PC-9 (cell line): Measurements from ENCODE around the gene FLAD1. TPM values are rescaled to one million over a fixed set of nuclear protein-coding genes. Genes with fewer than 3 reads are reported as not detected.

Source experiments
- BruUV-seq: library from RNA; stranded (reverse); fragments of 400-500 nt; replicated peaks from 2 replicates; lab custom pipeline; 2021; lab: Mats Ljungman, UMichigan
- CTCF ChIA-PET: fragments of 300-600 bp; sonication (Branson Sonifier 250); formaldehyde crosslinking; loops from one replicate; lab custom pipeline; 2022; ENCODE audit warnings: antibody characterized with exemption; lab: Charles Lee
- POLR2A ChIA-PET: fragments of 300-600 bp; sonication (Branson Sonifier 250); formaldehyde crosslinking; loops from one replicate; lab custom pipeline; 2022; ENCODE audit warnings: antibody characterized with exemption; ENCODE audit not compliant: unreplicated experiment; lab: Charles Lee
- DNase-seq, 2 experiments: peaks; one replicate each; pipeline versions ENCODE4 v3.0.0 to v3.0.0-alpha.2; 2015 to 2022; ENCODE audit warnings: mixed read lengths in 1 of 2
- H2AFZ ChIP-seq: fragments of 200-600 bp; sonication (generic); 2 replicates; pipeline ENCODE4 v1.8.1; 2017; ENCODE audit warnings: antibody characterized with exemption
- H3F3A ChIP-seq: fragments of 200-600 bp; sonication (generic); 2 replicates; pipeline ENCODE4 v1.8.1; 2017; ENCODE audit warnings: antibody characterized with exemption, mild to moderate bottlenecking, low read depth; ENCODE audit not compliant: insufficient read depth
- H3K27ac ChIP-seq: fragments of 200-600 bp; sonication (generic); 2 replicates; pipeline ENCODE4 v1.6.1; 2016; ENCODE audit warnings: mixed run types
- H3K27me3 ChIP-seq: fragments of 200-600 bp; sonication (generic); 2 replicates; pipeline ENCODE4 v1.6.1; 2016; ENCODE audit warnings: low read depth, mixed run types; ENCODE audit not compliant: insufficient read depth
- H3K36me3 ChIP-seq: fragments of 200-600 bp; sonication (generic); 2 replicates; pipeline ENCODE4 v1.6.1; 2016; ENCODE audit warnings: low read depth, mixed run types
- H3K4me1 ChIP-seq: fragments of 200-600 bp; sonication (generic); replicated peaks from 2 replicates; pipeline ENCODE4 v1.6.1; 2016; ENCODE audit warnings: mixed run types; ENCODE audit not compliant: insufficient read depth
- H3K4me2 ChIP-seq: fragments of 200-600 bp; sonication (generic); 2 replicates; pipeline ENCODE4 v1.6.1; 2017; ENCODE audit warnings: mixed run types
- H3K4me3 ChIP-seq: fragments of 200-600 bp; sonication (generic); 2 replicates; pipeline ENCODE4 v1.6.1; 2016; ENCODE audit warnings: mixed run types
- H3K79me2 ChIP-seq: fragments of 200-600 bp; sonication (generic); 2 replicates; pipeline ENCODE4 v1.6.1; 2017; ENCODE audit warnings: low read depth, mixed run types
- H3K9me2 ChIP-seq: fragments of 200-600 bp; sonication (generic); 2 replicates; pipeline ENCODE4 v1.8.1; 2017; ENCODE audit warnings: mild to moderate bottlenecking; ENCODE audit not compliant: insufficient read depth
- H3K9me3 ChIP-seq: fragments of 200-600 bp; sonication (generic); 2 replicates; pipeline ENCODE4 v1.8.1; 2016; ENCODE audit warnings: low read depth; ENCODE audit not compliant: insufficient read depth
- H4K20me1 ChIP-seq: fragments of 200-600 bp; sonication (generic); 2 replicates; pipeline ENCODE4 v1.8.1; 2017; ENCODE audit not compliant: insufficient read depth
- CTCF ChIP-seq: fragments of 200-600 bp; sonication (generic); conservative IDR thresholded peaks from 2 replicates; pipeline ENCODE4 v1.6.1; 2017; ENCODE audit warnings: mixed run types, antibody characterized with exemption, mild to moderate bottlenecking, moderate library complexity
- EZH2 ChIP-seq: fragments of 200-600 bp; sonication (generic); IDR thresholded peaks from 2 replicates; pipeline ENCODE4 v1.8.0; 2017; ENCODE audit warnings: antibody characterized with exemption, low read depth
- intact Hi-C: fragments of 100-400 bp; cut with micrococcal nuclease; formaldehyde crosslinking; loops from one replicate; pipeline ENCODE4 v1.10.0; 2022; ENCODE audit not compliant: unreplicated experiment
- total RNA-seq: library from RNA; stranded (reverse); gene quantifications from 2 replicates; pipeline ENCODE4 v1.2.3, GENCODE V29; 2021

FLAD1 gene
- total RNA-seq, 1 experiment from 2014 or later: 54.2 TPM

GRCh38 chr1:154941333-154942013 lies 41.7 kb upstream of the FLAD1 start:
- no peak for DNase-seq
- no TSS peak for BruUV-seq

GRCh38 chr1:154943649-154944400 lies 39.3 kb upstream of the FLAD1 start:
- peak; percentile 84 for TF ChIP-seq CTCF
- no peak for TF ChIP-seq EZH2
- H3F3A ChIP-seq: peaks cover 2% of the 10 kb centered on the region; the same call in 1 of the 2 replicates
- no peaks in the 10 kb centered on the region for H3K9me3 ChIP-seq
- no peaks in the 10 kb centered on the region for H3K27me3 ChIP-seq
- no peak overlapping the region for H3K4me3 ChIP-seq
- CTCF ChIA-PET: interaction anchor here (0.6 to 1.5 kb wide), 7 partner anchors 11 to 384 kb away, joined by 3 to 10 read pairs (median 3); no protein-coding TSS in a partner anchor
- H3K27ac ChIP-seq: no peak overlapping the region
- no TSS peak for BruUV-seq
- H3K4me2 ChIP-seq: no peak overlapping the region
- POLR2A ChIA-PET: interaction anchor here (0.6 kb wide), 1 partner anchor 26 kb away, joined by 8 read pairs; no protein-coding TSS in a partner anchor
- H2AFZ ChIP-seq: no peak overlapping the region
- peaks cover 26% of the 10 kb centered on the region for H3K4me1 ChIP-seq
- H3K79me2 ChIP-seq: no peaks in the 10 kb centered on the region
- no peaks in the 10 kb centered on the region for H3K9me2 ChIP-seq
- H4K20me1 ChIP-seq: no peaks in the 10 kb centered on the region
- no peaks in the 10 kb centered on the region for H3K36me3 ChIP-seq
- DNase-seq: peak in 1 of 2 experiments; percentile 35
- intact Hi-C loops: no loop called here

More at GRCh38 chr1:154941333-154942013, 41.7 kb upstream of the FLAD1 start:
- intact Hi-C loops: no loop called here
- Histone ChIP-seq H3K4me2 (no peak overlapping the region), H3K4me1 (peaks cover 39% of the 10 kb centered on the region), H3K9me2 (no peaks in the 10 kb centered on the region), H3F3A (peaks cover 18% of the 10 kb centered on the region; the same call in 1 of the 2 replicates), H3K79me2 (no peaks in the 10 kb centered on the region), H3K36me3 (no peaks in the 10 kb centered on the region), H3K27me3 (no peaks in the 10 kb centered on the region), H4K20me1 (no peaks in the 10 kb centered on the region), H3K4me3 (no peak overlapping the region), H3K27ac (no peak overlapping the region), H2AFZ (no peak overlapping the region), H3K9me3 (no peaks in the 10 kb centered on the region)
- ChIA-PET POLR2A (no interaction called here), CTCF (interaction anchor here (0.6 kb wide), 1 partner anchor 23 kb away, joined by 3 read pairs; no protein-coding TSS in a partner anchor)
- TF ChIP-seq CTCF (no peak), EZH2 (no peak)

- TSS peak; percentile 17 for BruUV-seq
- CTCF ChIA-PET: interaction anchor here (0.6 to 1.5 kb wide), 6 partner anchors 10 to 275 kb away, joined by 3 to 10 read pairs (median 3); no protein-coding TSS in a partner anchor
- H3K27me3 ChIP-seq: no peaks in the 10 kb centered on the region
- no peak overlapping the region for H3K4me2 ChIP-seq
- peaks cover 19% of the 10 kb centered on the region for H3K4me1 ChIP-seq
- no peak overlapping the region for H2AFZ ChIP-seq
- TF ChIP-seq CTCF (no peak), EZH2 (no peak)
- H4K20me1 ChIP-seq: no peaks in the 10 kb centered on the region
- intact Hi-C loops: no loop called here
- H3K36me3 ChIP-seq: no peaks in the 10 kb centered on the region
- POLR2A ChIA-PET: no interaction called here
- H3K9me3 ChIP-seq: no peaks in the 10 kb centered on the region
- H3K79me2 ChIP-seq: no peaks in the 10 kb centered on the region
- H3K27ac ChIP-seq: no peak overlapping the region
- H3F3A ChIP-seq: no peaks in the 10 kb centered on the region
- no peak for DNase-seq
- no peaks in the 10 kb centered on the region for H3K9me2 ChIP-seq
- no peak overlapping the region for H3K4me3 ChIP-seq
Observed at GRCh38 chr1:154944401-154945159, 38.6 kb upstream of the FLAD1 start.
